RKO (cell line): ENCODE data around the gene KSR2.
"Not testable (repeated sequence)": the region's sequence is repeated elsewhere in the genome, so short reads cannot be mapped to it uniquely, and the experiment has no call there.

Experiments
- DNase-seq: peaks from one replicate; pipeline ENCODE4 v3.0.0-alpha.2; 2016; ENCODE audit warnings: low spot score

Gene KSR2

GRCh38 chr12:117890644-117891043, 78.1 kb downstream of the KSR2 start:
- no peak for DNase-seq

GRCh38 chr12:117890137-117890536, 78.7 kb downstream of the KSR2 start:
- no peak for DNase-seq

- no peak for DNase-seq
Observed at GRCh38 chr12:117889098-117889497, 79.7 kb downstream of the KSR2 start.

GRCh38 chr12:117885211-117885610, 83.6 kb downstream of the KSR2 start:
- DNase-seq: no peak

GRCh38 chr12:117884161-117884560, 84.6 kb downstream of the KSR2 start:
- DNase-seq: no peak

- no peak for DNase-seq
Observed at GRCh38 chr12:117882603-117883184, 86.1 kb downstream of the KSR2 start.

GRCh38 chr12:117882181-117882580, 86.6 kb downstream of the KSR2 start:
- no peak for DNase-seq

- no peak for DNase-seq
Observed at GRCh38 chr12:117881517-117881916, 87.3 kb downstream of the KSR2 start.

GRCh38 chr12:117878605-117879004, 90.2 kb downstream of the KSR2 start:
- DNase-seq: no peak

GRCh38 chr12:117876436-117876816, 92.4 kb downstream of the KSR2 start:
- no peak for DNase-seq

- no peak for DNase-seq
Observed at GRCh38 chr12:117875744-117876435, 92.9 kb downstream of the KSR2 start.

- DNase-seq: peak; percentile 67
Observed at GRCh38 chr12:117874842-117875434, 93.9 kb downstream of the KSR2 start.

GRCh38 chr12:117874198-117874597, 94.6 kb downstream of the KSR2 start:
- not testable (repeated sequence) for DNase-seq

GRCh38 chr12:117872546-117873169, 96.1 kb downstream of the KSR2 start:
- no peak for DNase-seq

GRCh38 chr12:117869551-117869950, 99.2 kb downstream of the KSR2 start:
- no peak for DNase-seq

GRCh38 chr12:117867348-117867747, 101.4 kb downstream of the KSR2 start:
- no peak for DNase-seq

GRCh38 chr12:117865505-117865904, 103.3 kb downstream of the KSR2 start:
- no peak for DNase-seq

- DNase-seq: no peak
Observed at GRCh38 chr12:117863002-117863709, 105.6 kb downstream of the KSR2 start.

GRCh38 chr12:117861691-117862090, 107.1 kb downstream of the KSR2 start:
- DNase-seq: no peak

- DNase-seq: not testable (repeated sequence)
Observed at GRCh38 chr12:117860787-117861290, 108.0 kb downstream of the KSR2 start.

- DNase-seq: no peak
Observed at GRCh38 chr12:117860111-117860510, 108.7 kb downstream of the KSR2 start.
